NCI-H2196 (cell line): ENCODE data around the gene IGSF9.

Experiments
- DNase-seq: peaks from one replicate; lab custom pipeline; 2025; ENCODE audit not compliant: unreplicated experiment; lab: John Stamatoyannopoulos, UW

The IGSF9 gene

GRCh38 chr1:159879136-159879535 is 66.3 kb downstream of the IGSF9 start:
- no peak for DNase-seq

DNA sequence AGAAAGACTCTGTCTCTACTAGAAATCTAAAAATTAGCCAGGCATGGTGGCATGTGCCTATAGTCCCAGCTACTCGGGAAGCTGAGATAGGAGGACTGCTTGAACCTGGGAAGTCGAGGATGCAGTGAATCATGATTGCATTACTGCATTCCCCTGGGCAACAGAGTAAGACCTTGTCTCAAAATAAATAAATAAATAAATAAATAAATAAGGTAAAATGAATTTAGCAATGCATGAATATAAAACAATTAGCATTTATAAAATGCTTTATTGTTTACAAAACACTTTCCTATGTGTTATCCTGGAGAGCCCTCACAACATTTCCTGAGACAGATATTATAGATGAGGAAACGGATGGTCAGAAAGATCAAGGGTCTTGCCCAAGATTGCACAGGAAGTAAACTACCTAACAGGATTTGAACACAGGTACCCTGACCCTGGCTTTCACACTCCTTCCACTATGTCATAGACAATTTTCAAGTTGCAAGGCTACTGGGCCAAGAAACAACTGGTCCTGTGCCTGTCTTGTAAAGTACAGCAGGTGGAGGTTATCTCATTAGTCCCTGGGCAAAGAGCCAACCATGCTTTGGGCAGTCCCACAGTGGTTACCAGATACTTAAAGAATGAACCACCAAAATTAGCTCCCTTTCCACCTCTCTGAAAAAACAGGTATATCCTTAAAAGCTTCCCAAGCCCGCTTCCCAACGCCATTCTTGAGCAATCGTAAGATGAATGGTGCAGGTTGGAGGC is 67.5 kb downstream of the IGSF9 start:
- DNase-seq = peak; percentile 44
